ENCODE results near the gene SKAP1. TPM values are rescaled to one million over a fixed set of nuclear protein-coding genes. Genes with fewer than 3 reads are reported as not detected.
"Not testable (repeated sequence)": the region's sequence is repeated elsewhere in the genome, so short reads cannot be mapped to it uniquely, and the experiment has no call there.

Gene SKAP1
- total RNA-seq, 2 donors from 2014 or later = 65.0 to 98.0 TPM

DNA sequence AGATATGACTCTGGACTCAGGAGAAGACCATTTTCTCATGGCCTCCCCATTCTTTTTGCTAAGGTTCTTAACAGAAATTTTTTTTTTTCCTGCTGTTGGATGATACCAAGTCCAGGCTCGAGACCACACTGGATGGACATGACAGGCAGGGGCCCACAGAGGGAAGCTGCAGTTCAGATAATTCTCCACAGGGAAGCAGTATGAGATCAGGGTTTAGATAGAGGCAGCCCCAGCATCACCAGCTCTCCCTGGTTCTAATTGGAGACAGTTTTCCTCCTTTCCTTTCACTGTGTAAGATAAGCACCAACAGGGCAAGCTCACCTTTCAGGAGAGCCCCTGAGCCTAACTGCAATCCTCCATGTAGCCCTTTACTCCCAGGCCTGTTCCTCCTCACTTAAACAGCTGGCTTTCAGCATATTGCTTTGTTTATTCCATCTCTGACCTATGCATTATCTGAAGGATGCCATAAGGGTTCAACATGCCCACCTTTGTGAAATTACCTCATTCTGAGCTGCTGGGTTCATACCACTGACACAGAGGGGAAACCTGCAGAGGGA, 214.4 kb downstream of the SKAP1 start:
- H3K9me3 Mint-ChIP-seq = no peaks in the 10 kb centered on the region
- H3K36me3 Mint-ChIP-seq = no peaks in the 10 kb centered on the region
- no peak overlapping the region for H3K27ac Mint-ChIP-seq
- ATAC-seq = no peak
- DNase-seq (ENCODE audit: low spot score in 2 of 2) = no peak

DNA sequence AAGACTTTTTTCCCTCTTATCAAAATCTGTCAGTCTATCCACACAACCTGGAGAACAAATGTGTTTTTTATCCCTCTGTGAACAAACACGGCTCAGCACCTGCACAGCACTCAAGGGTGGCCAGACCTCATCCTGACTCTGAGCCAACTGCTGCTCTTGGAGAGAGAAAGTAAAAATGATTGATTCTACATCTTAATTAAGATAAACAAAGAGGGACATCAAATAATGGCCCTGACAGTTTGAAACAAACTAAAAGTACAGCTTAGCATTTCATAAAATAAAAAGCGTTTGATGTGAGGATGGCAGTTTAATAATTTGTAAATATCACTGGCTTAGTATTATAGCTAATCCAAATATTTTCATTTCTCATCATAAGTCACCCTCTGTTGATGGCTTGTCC, 216.2 kb downstream of the SKAP1 start:
- Mint-ChIP-seq H3K36me3 (no peaks in the 10 kb centered on the region), H3K27ac (no peak overlapping the region), H3K9me3 (no peaks in the 10 kb centered on the region)
- no peak for DNase-seq (ENCODE audit: low spot score in 2 of 2)
- ATAC-seq = no peak

DNA sequence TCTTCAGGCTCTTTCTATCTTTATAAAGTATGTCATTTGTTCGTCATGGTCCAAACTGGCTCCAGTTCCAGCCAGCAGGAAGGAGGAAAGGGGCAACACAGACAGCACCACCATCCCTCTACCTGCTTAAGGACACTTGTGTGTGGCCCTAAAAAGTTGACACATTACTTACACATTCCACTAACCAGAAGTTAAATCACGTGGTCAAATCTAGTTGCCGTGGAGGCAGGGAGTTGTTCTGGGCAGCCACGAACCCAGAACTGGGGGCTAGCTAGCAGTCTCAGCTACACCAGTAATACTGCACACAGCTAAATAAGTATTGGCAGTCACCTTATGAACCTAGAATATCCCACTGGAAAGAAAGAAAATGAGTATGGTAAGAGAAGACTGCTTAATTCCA, 218.2 kb downstream of the SKAP1 start:
- DNase-seq (ENCODE audit: low spot score in 2 of 2) = no peak
- no peaks in the 10 kb centered on the region for H3K36me3 Mint-ChIP-seq
- H3K9me3 Mint-ChIP-seq = no peaks in the 10 kb centered on the region
- ATAC-seq = no peak
- H3K27ac Mint-ChIP-seq = peak overlapping the region in 1 of 2 donors; percentile 51

- Mint-ChIP-seq H3K36me3 (no peaks in the 10 kb centered on the region), H3K9me3 (no peaks in the 10 kb centered on the region), H3K27ac (no peak overlapping the region)
- no peak for ATAC-seq
- DNase-seq (ENCODE audit: low spot score in 2 of 2) = no peak
Observed at GRCh38 chr17:48211011-48211410, 219.0 kb downstream of the SKAP1 start.

GRCh38 chr17:48209973-48210372, 220.0 kb downstream of the SKAP1 start:
- Mint-ChIP-seq H3K9me3 (no peaks in the 10 kb centered on the region), H3K36me3 (no peaks in the 10 kb centered on the region), H3K27ac (no peak overlapping the region)
- no peak for DNase-seq (ENCODE audit: low spot score in 2 of 2)
- ATAC-seq = no peak

GRCh38 chr17:48207776-48208544, 222.1 kb downstream of the SKAP1 start:
- no peaks in the 10 kb centered on the region for H3K9me3 Mint-ChIP-seq
- ATAC-seq (no peak), DNase-seq (ENCODE audit: low spot score in 2 of 2) (no peak)
- H3K27ac Mint-ChIP-seq = no peak overlapping the region
- no peaks in the 10 kb centered on the region for H3K36me3 Mint-ChIP-seq

GRCh38 chr17:48207036-48207435, 223.0 kb downstream of the SKAP1 start:
- ATAC-seq; H3K36me3 Mint-ChIP-seq; H3K27ac Mint-ChIP-seq; DNase-seq (ENCODE audit: low spot score in 2 of 2); H3K9me3 Mint-ChIP-seq: not testable (repeated sequence)

DNA sequence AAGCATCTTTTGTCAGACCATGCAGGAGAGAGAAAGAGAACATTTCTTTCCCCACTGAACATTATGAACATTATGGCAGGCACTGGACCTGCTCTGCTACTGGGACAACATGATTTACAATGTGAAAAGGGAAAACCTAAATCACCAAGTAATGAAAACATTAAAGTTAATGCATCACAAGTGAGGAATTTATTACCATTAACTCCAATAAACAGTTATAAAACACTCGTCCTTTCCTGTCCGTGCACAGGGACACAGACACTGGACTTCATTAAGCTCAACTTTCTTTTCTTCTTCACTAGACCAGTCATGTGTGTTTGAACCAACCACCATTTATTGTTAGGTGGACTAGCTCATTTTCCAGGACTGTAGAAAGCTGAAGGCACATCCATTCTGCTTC, 227.1 kb downstream of the SKAP1 start:
- H3K36me3 Mint-ChIP-seq = no peaks in the 10 kb centered on the region
- ATAC-seq (no peak), DNase-seq (ENCODE audit: low spot score in 2 of 2) (no peak)
- H3K9me3 Mint-ChIP-seq = no peaks in the 10 kb centered on the region
- H3K27ac Mint-ChIP-seq = no peak overlapping the region

DNA sequence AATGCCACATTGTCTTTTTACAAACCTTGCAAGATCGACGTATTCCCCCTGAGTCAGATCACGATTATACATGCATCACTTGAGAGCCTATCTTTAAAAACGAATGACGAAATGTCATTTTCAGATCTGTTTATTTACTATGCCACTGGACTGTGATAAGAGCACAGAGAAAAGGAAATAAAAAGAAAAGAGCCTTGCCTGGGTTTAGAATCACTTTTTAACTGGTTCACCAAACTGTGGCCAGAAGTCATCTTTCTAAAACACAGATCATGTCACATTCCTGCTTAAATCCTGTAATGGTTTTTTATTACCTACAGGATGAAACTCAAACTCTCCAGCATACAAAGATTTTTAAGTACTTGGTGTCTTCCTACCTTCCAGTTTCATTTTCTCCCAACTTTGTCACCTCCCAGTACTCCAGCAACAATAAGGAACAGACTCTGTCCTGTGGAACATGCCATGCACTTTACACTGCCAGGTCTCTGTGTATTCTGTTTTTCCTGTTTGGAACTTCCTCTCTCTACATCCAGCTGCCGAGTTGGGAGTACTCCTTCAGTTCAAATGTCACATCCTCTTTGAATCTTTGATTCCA, 231.0 kb downstream of the SKAP1 start:
- no peak overlapping the region for H3K27ac Mint-ChIP-seq
- H3K36me3 Mint-ChIP-seq = no peaks in the 10 kb centered on the region
- DNase-seq (ENCODE audit: low spot score in 2 of 2) (no peak), ATAC-seq (no peak)
- H3K9me3 Mint-ChIP-seq = no peaks in the 10 kb centered on the region

- no peak for DNase-seq (ENCODE audit: low spot score in 2 of 2)
- Mint-ChIP-seq H3K27ac (no peak overlapping the region), H3K9me3 (no peaks in the 10 kb centered on the region), H3K36me3 (no peaks in the 10 kb centered on the region)
- no peak for ATAC-seq
Observed at GRCh38 chr17:48195910-48196309, 234.1 kb downstream of the SKAP1 start.

- no peaks in the 10 kb centered on the region for H3K9me3 Mint-ChIP-seq
- H3K36me3 Mint-ChIP-seq = no peaks in the 10 kb centered on the region
- DNase-seq (ENCODE audit: low spot score in 2 of 2) (no peak), ATAC-seq (peak; percentile 36 to 48)
- H3K27ac Mint-ChIP-seq = no peak overlapping the region
Observed at GRCh38 chr17:48194097-48194550, 235.9 kb downstream of the SKAP1 start.

DNA sequence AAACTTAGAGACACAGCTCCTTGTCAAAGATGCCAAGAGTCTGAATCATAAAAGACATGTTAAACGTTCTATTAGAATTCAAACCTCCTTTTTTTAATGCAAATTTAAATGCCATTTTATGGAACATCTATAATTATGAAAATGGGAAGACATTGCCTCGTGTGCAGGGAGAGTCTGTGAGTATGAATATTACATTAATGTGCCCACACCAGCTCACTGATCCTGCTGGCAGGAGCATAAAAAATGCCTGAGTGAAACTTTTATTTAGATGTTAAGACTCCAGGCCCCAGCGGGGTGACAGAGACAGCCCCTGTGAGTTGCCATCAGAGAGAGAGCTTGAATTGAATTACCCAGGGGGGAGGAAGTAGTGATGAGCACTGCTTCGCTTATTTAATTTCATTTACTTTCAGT, 237.7 kb downstream of the SKAP1 start:
- Mint-ChIP-seq H3K27ac (peak overlapping the region in 1 of 2 donors; percentile 69), H3K36me3 (no peaks in the 10 kb centered on the region), H3K9me3 (no peaks in the 10 kb centered on the region)
- no peak for DNase-seq (ENCODE audit: low spot score in 2 of 2)
- ATAC-seq = no peak

DNA sequence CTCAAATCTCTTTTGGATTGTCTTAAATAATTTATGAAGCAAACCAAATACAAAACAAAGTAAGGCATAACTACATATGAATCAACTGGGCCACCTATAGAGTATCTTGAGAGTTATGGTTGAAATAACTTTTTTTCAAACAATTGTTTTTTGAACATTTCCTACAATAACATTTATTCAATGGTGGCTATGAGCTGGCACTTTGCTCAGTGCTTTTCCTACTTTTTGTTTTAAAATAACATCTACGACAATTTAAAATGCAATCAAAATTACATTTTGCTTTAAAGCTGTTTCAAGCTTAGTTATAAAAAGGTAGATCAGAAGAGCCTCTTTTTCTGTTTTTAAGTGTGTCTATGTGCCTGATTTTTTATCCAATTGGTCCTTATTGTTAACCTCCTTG, 238.7 kb downstream of the SKAP1 start:
- DNase-seq (ENCODE audit: low spot score in 2 of 2) (no peak), ATAC-seq (no peak)
- H3K36me3 Mint-ChIP-seq = no peaks in the 10 kb centered on the region
- no peak overlapping the region for H3K27ac Mint-ChIP-seq
- no peaks in the 10 kb centered on the region for H3K9me3 Mint-ChIP-seq

GRCh38 chr17:48190871-48191270, 239.1 kb downstream of the SKAP1 start:
- Mint-ChIP-seq H3K9me3 (no peaks in the 10 kb centered on the region), H3K27ac (peak overlapping the region in 1 of 2 donors; percentile 46), H3K36me3 (no peaks in the 10 kb centered on the region)
- ATAC-seq (no peak), DNase-seq (ENCODE audit: low spot score in 2 of 2) (no peak)

GRCh38 chr17:48187872-48188608, 242.0 kb downstream of the SKAP1 start:
- H3K27ac Mint-ChIP-seq = no peak overlapping the region
- DNase-seq (ENCODE audit: low spot score in 2 of 2) (no peak), ATAC-seq (no peak)
- H3K9me3 Mint-ChIP-seq = no peaks in the 10 kb centered on the region
- no peaks in the 10 kb centered on the region for H3K36me3 Mint-ChIP-seq

DNA sequence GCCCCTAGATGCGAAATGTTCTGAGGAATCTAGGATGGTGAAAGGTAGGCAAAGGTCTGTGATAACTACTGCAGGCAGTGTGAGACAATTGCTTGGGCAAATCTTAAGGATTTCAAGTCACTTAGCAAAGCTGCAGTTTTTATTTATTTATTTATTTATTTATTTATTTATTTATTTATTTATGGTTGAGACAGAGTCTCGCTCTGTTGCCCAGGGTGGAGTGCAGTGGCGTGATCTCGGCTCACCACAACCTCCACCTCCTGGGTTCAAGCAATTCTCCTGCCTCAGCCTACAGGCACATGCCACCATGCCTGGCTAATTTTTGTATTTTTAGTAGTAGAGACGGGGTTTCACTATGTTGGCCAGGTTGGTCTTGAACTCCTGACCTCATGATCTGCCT, 243.7 kb downstream of the SKAP1 start:
- not testable (repeated sequence) for H3K9me3 Mint-ChIP-seq; DNase-seq (ENCODE audit: low spot score in 2 of 2); ATAC-seq; H3K36me3 Mint-ChIP-seq
- peak overlapping the region in 1 of 2 donors; percentile 15 for H3K27ac Mint-ChIP-seq

DNA sequence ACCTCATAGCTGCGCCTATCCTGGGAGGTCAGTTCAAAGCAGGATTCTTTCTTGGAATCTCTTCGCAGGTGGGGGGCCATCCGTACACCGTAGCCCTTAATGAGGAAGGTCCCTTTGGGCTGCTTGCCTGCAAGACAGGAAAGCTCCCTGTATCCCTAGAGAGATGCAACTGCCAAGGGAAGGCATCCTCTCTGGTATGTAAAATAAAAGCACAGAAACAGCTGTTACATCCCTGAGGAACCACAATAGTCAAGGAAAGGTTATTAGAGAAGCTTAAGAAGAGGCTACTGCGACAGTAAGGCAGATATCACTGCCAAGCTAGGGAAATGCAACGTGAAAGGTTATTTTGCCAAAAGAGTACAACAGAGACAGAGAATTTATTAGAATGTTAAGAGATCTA, 245.3 kb downstream of the SKAP1 start:
- DNase-seq (ENCODE audit: low spot score in 2 of 2) (no peak), ATAC-seq (no peak)
- H3K36me3 Mint-ChIP-seq = peaks cover 6 to 13% of the 10 kb centered on the region in 2 donors
- no peak overlapping the region for H3K27ac Mint-ChIP-seq
- no peaks in the 10 kb centered on the region for H3K9me3 Mint-ChIP-seq
